ENCODE results near the gene UXS1. TPM values are rescaled to one million over a fixed set of nuclear protein-coding genes. Genes with fewer than 3 reads are reported as not detected.

The UXS1 gene
- polyA plus RNA-seq, 1 donor from 2014 or later, result 19.1 TPM

DNA sequence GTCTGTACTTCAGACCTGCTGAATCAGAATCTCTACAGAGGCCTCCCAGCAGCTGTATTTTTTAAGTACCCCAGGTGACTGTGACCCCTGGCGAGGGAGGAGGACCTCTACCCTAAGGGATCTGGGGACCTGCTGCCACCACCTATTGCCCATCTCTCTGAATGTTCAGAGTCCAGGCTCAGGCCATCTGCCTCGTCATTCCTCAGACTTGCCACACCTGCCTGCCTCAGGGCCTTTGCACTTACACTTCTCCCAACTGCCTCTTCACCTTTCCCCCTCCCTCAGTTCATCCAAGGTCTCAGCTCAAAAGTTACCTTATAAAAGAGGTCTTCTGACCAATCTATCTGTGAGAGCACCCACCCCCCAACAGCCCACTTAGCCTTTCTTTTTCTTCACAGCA, 21.5 kb downstream of the UXS1 start:
- H2AFZ ChIP-seq (ENCODE audit: low read depth, low read length), result no peak overlapping the region
- H3K79me2 ChIP-seq (replicated peaks; ENCODE audit: insufficient read depth, low read length), result no peaks in the 10 kb centered on the region
- TF ChIP-seq POLR2AphosphoS5 (IDR thresholded peaks at IDR 0.05) (no peak), EZH2 (IDR thresholded peaks at IDR 0.05; ENCODE audit: borderline replicate concordance, insufficient read depth, low read length, poor library complexity, severe bottlenecking) (no peak), EP300 (conservative IDR thresholded peaks at IDR 0.05; ENCODE audit: poor library complexity, severe bottlenecking) (no peak), RAD21 (conservative IDR thresholded peaks at IDR 0.05) (no peak), MXI1 (conservative IDR thresholded peaks at IDR 0.05; ENCODE audit: poor library complexity, severe bottlenecking) (no peak), SMC3 (conservative IDR thresholded peaks at IDR 0.05; ENCODE audit: poor library complexity) (no peak), TAF1 (IDR thresholded peaks at IDR 0.05; ENCODE audit: low read depth) (no peak)
- TF ChIP-seq, protein P1, sequence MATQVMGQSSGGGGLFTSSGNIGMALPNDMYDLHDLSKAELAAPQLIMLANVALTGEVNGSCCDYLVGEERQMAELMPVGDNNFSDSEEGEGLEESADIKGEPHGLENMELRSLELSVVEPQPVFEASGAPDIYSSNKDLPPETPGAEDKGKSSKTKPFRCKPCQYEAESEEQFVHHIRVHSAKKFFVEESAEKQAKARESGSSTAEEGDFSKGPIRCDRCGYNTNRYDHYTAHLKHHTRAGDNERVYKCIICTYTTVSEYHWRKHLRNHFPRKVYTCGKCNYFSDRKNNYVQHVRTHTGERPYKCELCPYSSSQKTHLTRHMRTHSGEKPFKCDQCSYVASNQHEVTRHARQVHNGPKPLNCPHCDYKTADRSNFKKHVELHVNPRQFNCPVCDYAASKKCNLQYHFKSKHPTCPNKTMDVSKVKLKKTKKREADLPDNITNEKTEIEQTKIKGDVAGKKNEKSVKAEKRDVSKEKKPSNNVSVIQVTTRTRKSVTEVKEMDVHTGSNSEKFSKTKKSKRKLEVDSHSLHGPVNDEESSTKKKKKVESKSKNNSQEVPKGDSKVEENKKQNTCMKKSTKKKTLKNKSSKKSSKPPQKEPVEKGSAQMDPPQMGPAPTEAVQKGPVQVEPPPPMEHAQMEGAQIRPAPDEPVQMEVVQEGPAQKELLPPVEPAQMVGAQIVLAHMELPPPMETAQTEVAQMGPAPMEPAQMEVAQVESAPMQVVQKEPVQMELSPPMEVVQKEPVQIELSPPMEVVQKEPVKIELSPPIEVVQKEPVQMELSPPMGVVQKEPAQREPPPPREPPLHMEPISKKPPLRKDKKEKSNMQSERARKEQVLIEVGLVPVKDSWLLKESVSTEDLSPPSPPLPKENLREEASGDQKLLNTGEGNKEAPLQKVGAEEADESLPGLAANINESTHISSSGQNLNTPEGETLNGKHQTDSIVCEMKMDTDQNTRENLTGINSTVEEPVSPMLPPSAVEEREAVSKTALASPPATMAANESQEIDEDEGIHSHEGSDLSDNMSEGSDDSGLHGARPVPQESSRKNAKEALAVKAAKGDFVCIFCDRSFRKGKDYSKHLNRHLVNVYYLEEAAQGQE (IDR thresholded peaks at IDR 0.05; ENCODE audit: borderline replicate concordance), result no peak
- TF ChIP-seq, protein P2, sequence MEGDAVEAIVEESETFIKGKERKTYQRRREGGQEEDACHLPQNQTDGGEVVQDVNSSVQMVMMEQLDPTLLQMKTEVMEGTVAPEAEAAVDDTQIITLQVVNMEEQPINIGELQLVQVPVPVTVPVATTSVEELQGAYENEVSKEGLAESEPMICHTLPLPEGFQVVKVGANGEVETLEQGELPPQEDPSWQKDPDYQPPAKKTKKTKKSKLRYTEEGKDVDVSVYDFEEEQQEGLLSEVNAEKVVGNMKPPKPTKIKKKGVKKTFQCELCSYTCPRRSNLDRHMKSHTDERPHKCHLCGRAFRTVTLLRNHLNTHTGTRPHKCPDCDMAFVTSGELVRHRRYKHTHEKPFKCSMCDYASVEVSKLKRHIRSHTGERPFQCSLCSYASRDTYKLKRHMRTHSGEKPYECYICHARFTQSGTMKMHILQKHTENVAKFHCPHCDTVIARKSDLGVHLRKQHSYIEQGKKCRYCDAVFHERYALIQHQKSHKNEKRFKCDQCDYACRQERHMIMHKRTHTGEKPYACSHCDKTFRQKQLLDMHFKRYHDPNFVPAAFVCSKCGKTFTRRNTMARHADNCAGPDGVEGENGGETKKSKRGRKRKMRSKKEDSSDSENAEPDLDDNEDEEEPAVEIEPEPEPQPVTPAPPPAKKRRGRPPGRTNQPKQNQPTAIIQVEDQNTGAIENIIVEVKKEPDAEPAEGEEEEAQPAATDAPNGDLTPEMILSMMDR (IDR thresholded peaks at IDR 0.05; ENCODE audit: poor library complexity, severe bottlenecking), result no peak

DNA sequence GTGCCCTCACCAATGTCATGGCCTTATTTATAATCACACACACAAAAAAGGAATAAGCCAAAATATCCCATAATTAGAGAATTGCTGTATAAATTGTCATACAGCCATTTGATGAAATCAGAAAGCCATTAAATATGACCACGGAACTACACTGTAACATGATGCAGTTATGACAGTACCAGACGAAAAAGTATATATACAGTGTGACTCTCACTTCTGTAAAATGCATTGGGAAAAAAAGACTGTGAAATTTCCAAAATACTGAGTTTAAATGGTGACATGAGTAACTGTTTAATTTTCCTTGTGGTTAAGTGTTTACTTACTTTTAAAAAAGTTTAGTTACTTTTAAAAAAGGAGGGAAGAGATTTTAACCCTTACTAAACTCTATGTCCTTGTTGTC, 25.4 kb downstream of the UXS1 start:
- Histone ChIP-seq H3K9me2 (ENCODE audit: insufficient read depth, low read length) (no peaks in the 10 kb centered on the region), H2AFZ (ENCODE audit: low read depth, low read length) (no peak overlapping the region), H3K27ac (ENCODE audit: low read length) (no peak overlapping the region), H3K36me3 (ENCODE audit: insufficient read depth, low read length) (no peaks in the 10 kb centered on the region), H3K27me3 (ENCODE audit: insufficient read depth, low read depth, low read length) (no peaks in the 10 kb centered on the region), H3K9ac (ENCODE audit: low read length) (no peak overlapping the region), H3K4me2 (ENCODE audit: low read length) (no peak overlapping the region), H4K20me1 (ENCODE audit: insufficient read depth) (no peaks in the 10 kb centered on the region), H3F3A (ENCODE audit: insufficient read depth, low read length, poor library complexity, severe bottlenecking) (no peaks in the 10 kb centered on the region), H3K79me2 (replicated peaks; ENCODE audit: insufficient read depth, low read length) (no peaks in the 10 kb centered on the region), H3K4me3 (ENCODE audit: low read length) (no peak overlapping the region), H3K9me3 (ENCODE audit: low read length) (no peaks in the 10 kb centered on the region)
- TF ChIP-seq, protein P2 (IDR thresholded peaks at IDR 0.05; ENCODE audit: poor library complexity, severe bottlenecking), result no peak
- TF ChIP-seq SMC3 (conservative IDR thresholded peaks at IDR 0.05; ENCODE audit: poor library complexity) (no peak), EZH2 (IDR thresholded peaks at IDR 0.05; ENCODE audit: borderline replicate concordance, insufficient read depth, low read length, poor library complexity, severe bottlenecking) (no peak), EP300 (conservative IDR thresholded peaks at IDR 0.05; ENCODE audit: poor library complexity, severe bottlenecking) (no peak), RAD21 (conservative IDR thresholded peaks at IDR 0.05) (no peak), MXI1 (conservative IDR thresholded peaks at IDR 0.05; ENCODE audit: poor library complexity, severe bottlenecking) (no peak), TAF1 (IDR thresholded peaks at IDR 0.05; ENCODE audit: low read depth) (no peak), POLR2AphosphoS5 (IDR thresholded peaks at IDR 0.05) (no peak)
- TF ChIP-seq, protein P1 (IDR thresholded peaks at IDR 0.05; ENCODE audit: borderline replicate concordance), result no peak

More for the DNA sequence above, 21.5 kb downstream of the UXS1 start:
- Histone ChIP-seq H3K4me2 (ENCODE audit: low read length) (no peak overlapping the region), H3F3A (ENCODE audit: insufficient read depth, low read length, poor library complexity, severe bottlenecking) (no peaks in the 10 kb centered on the region), H4K20me1 (ENCODE audit: insufficient read depth) (no peaks in the 10 kb centered on the region), H3K9ac (ENCODE audit: low read length) (no peak overlapping the region), H3K9me3 (ENCODE audit: low read length) (no peaks in the 10 kb centered on the region), H3K27ac (ENCODE audit: low read length) (no peak overlapping the region), H3K4me3 (ENCODE audit: low read length) (no peak overlapping the region), H3K36me3 (ENCODE audit: insufficient read depth, low read length) (no peaks in the 10 kb centered on the region), H3K27me3 (ENCODE audit: insufficient read depth, low read depth, low read length) (no peaks in the 10 kb centered on the region), H3K9me2 (ENCODE audit: insufficient read depth, low read length) (no peaks in the 10 kb centered on the region)
